Panc1 (cell line): ENCODE results near the gene KRT76. TPM values are rescaled to one million over a fixed set of nuclear protein-coding genes. Genes with fewer than 3 reads are reported as not detected.

ENCODE experiments used
- ATAC-seq: fragments of 200-7000 bp; cut with Tn5 transposase; 2 replicates; pipeline ENCODE4 v1.9.1; 2020; ENCODE audit warnings: mild to moderate bottlenecking, moderate library complexity
- BruUV-seq: library from RNA; stranded (reverse); fragments of 400-500 nt; replicated peaks from 2 replicates; lab custom pipeline; 2021; lab: Mats Ljungman, UMichigan
- CTCF ChIA-PET: fragments of 300-600 bp; sonication (Branson Sonifier 250); formaldehyde crosslinking; loops from one replicate; lab custom pipeline; 2022; ENCODE audit warnings: antibody characterized with exemption; lab: Charles Lee
- POLR2A ChIA-PET: fragments of 300-600 bp; sonication (Branson Sonifier 250); formaldehyde crosslinking; loops from one replicate; lab custom pipeline; 2022; ENCODE audit warnings: antibody characterized with exemption; lab: Charles Lee
- DNase-seq: peaks from one replicate; pipeline ENCODE4 v3.0.0-alpha.2; 2010; ENCODE audit warnings: low read depth, low spot score
- H3K27ac ChIP-seq: 2 replicates; pipeline ENCODE4 v1.5.1; 2011; ENCODE audit warnings: mild to moderate bottlenecking, low read length, inconsistent platforms
- H3K27me3 ChIP-seq: fragments of 200-500 bp; sonication (Bioruptor generic); 2 replicates; pipeline ENCODE4 v1.6.0; 2014; ENCODE audit warnings: low read length, inconsistent platforms; ENCODE audit not compliant: control insufficient read depth, insufficient read depth
- H3K36me3 ChIP-seq: fragments of 200-500 bp; sonication (Bioruptor generic); 2 replicates; pipeline ENCODE4 v1.5.1; 2014; ENCODE audit warnings: inconsistent platforms, mild to moderate bottlenecking, low read length, moderate library complexity; ENCODE audit not compliant: control insufficient read depth, insufficient read depth
- H3K4me1 ChIP-seq: 2 replicates; pipeline ENCODE4 v1.5.1; 2011; ENCODE audit warnings: inconsistent platforms, mild to moderate bottlenecking, low read length, moderate library complexity; ENCODE audit not compliant: control insufficient read depth, insufficient read depth
- H3K4me3 ChIP-seq, 2 experiments: 2 replicates each; pipeline ENCODE4 v1.5.1; 2011 to 2012; ENCODE audit warnings: low read depth in 2 of 2, low read length in 2 of 2, mild to moderate bottlenecking in 2 of 2, inconsistent platforms in 1 of 2, moderate library complexity in 1 of 2
- H3K9me3 ChIP-seq: fragments of 200-500 bp; sonication (Bioruptor generic); 2 replicates; pipeline ENCODE4 v1.5.1; 2014; ENCODE audit warnings: low read depth, mild to moderate bottlenecking, inconsistent platforms, low read length, moderate library complexity; ENCODE audit not compliant: control insufficient read depth, insufficient read depth
- CTCF ChIP-seq: fragments of 450-650 bp; IDR thresholded peaks from 2 replicates; pipeline ENCODE4 v1.5.1; 2017; ENCODE audit warnings: mild to moderate bottlenecking
- POLR2AphosphoS5 ChIP-seq: IDR thresholded peaks from 2 replicates; pipeline ENCODE4 v1.6.1; 2012; ENCODE audit warnings: mild to moderate bottlenecking, low read depth, low read length, moderate library complexity
- REST ChIP-seq, 2 experiments: IDR thresholded peaks; 2 replicates each; pipeline ENCODE4 v1.6.1; 2011 to 2012; ENCODE audit warnings: low read depth in 2 of 2, control low read depth in 1 of 2, low read length in 1 of 2, mild to moderate bottlenecking in 1 of 2, moderate library complexity in 1 of 2; ENCODE audit not compliant: insufficient read depth in 1 of 2
- SIN3A ChIP-seq: IDR thresholded peaks from 2 replicates; pipeline ENCODE4 v1.6.1; 2012; ENCODE audit warnings: low read depth, mild to moderate bottlenecking, low read length, moderate library complexity, borderline replicate concordance; ENCODE audit not compliant: insufficient read depth
- TCF7L2 ChIP-seq: IDR thresholded peaks from 2 replicates; pipeline ENCODE4 v1.6.1; 2011; ENCODE audit warnings: mild to moderate bottlenecking, low read depth, low read length, inconsistent platforms
- in situ Hi-C: cut with HindIII; loops from 2 replicates; pipeline ENCODE4 v1.10.0; 2016; ENCODE audit warnings: low sequenced_read_pairs, low pct_unique_long_range_greater_than_20kb
- intact Hi-C: fragments of 100-400 bp; cut with micrococcal nuclease; formaldehyde crosslinking; loops from one replicate; pipeline ENCODE4 v1.10.0; 2022; ENCODE audit not compliant: unreplicated experiment
- total RNA-seq: library from RNA; stranded (reverse); gene quantifications from one replicate; pipeline ENCODE4 v1.2.1, GENCODE V29; 2021; ENCODE audit not compliant: unreplicated experiment

KRT76 gene
- total RNA-seq, 1 experiment from 2014 or later, result not detected

- Histone ChIP-seq H3K9me3 (0 out of 2 replicates have a peak, but pooled peaks cover 3% of the 10 kb centered on the region), H3K36me3 (no peaks in the 10 kb centered on the region), H3K4me1 (no peaks in the 10 kb centered on the region), H3K27ac (no peak overlapping the region), H3K4me3 (no peak overlapping the region), H3K27me3 (peaks cover 6% of the 10 kb centered on the region)
- CTCF ChIA-PET, result no interaction called here
- no peak for DNase-seq
- BruUV-seq, result no TSS peak
- POLR2A ChIA-PET, result no interaction called here
- intact Hi-C loops, result no loop called here
- TF ChIP-seq CTCF (no peak), SIN3A (no peak), POLR2AphosphoS5 (no peak), REST (IDR thresholded peaks at IDR 0.05; ENCODE audit: insufficient read depth in 1 of 2, low read depth in 2 of 2, low read length in 1 of 2) (no peak), TCF7L2 (no peak)
- in situ Hi-C loops, result no loop called here
- ATAC-seq, result no peak
Measured at GRCh38 chr12:52755533-52755932, 21.6 kb downstream of the KRT76 start.

GRCh38 chr12:52754135-52754534, 23.0 kb downstream of the KRT76 start:
- no peaks in the 10 kb centered on the region for H3K4me1 ChIP-seq
- ChIA-PET CTCF (no interaction called here), POLR2A (no interaction called here)
- no peak overlapping the region for H3K4me3 ChIP-seq
- intact Hi-C loops (no loop called here), in situ Hi-C loops (no loop called here)
- no peak overlapping the region for H3K27ac ChIP-seq
- DNase-seq (no peak), ATAC-seq (no peak)
- H3K36me3 ChIP-seq, result no peaks in the 10 kb centered on the region
- H3K9me3 ChIP-seq, result no peaks in the 10 kb centered on the region
- H3K27me3 ChIP-seq, result peaks cover 9% of the 10 kb centered on the region
- TF ChIP-seq SIN3A, result no peak
- TF ChIP-seq REST (IDR thresholded peaks at IDR 0.05; ENCODE audit: insufficient read depth in 1 of 2, low read depth in 2 of 2, low read length in 1 of 2), result no peak
- no peak for TF ChIP-seq CTCF
- TF ChIP-seq TCF7L2, result no peak
- no peak for TF ChIP-seq POLR2AphosphoS5
- no TSS peak for BruUV-seq
